HTERT RPE-1 (cell line): ENCODE data around the gene MBNL1.

Source experiments
- in situ Hi-C: fragments of 300-500 bp; cut with MboI; formaldehyde crosslinking; loops from 4 replicates; pipeline ENCODE4 v1.14.3; 2020; ENCODE audit warnings: low sequenced_read_pairs

The MBNL1 gene

GRCh38 chr3:152470095-152470494 lies 201.4 kb downstream of the MBNL1 start:
- in situ Hi-C loops = no loop called here

- in situ Hi-C loops = no loop called here
These were observed 202.2 kb downstream of the MBNL1 start for GRCh38 chr3:152470893-152471292.

GRCh38 chr3:152471814-152472671 lies 203.3 kb downstream of the MBNL1 start:
- in situ Hi-C loops = no loop called here

DNA sequence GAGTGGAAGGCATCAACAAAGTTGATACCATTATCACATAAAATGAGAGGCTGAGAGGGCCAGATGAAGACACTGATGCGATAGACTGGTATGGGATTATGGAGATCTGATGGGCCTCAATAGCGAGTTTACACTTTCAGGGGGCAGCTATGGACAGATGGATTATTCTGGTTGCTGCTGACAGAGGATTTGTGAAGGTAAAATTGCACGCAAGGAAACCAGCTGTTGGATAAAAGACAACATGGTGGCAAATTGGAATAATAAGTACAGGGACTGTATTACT lies 203.9 kb downstream of the MBNL1 start:
- in situ Hi-C loops = no loop called here

DNA sequence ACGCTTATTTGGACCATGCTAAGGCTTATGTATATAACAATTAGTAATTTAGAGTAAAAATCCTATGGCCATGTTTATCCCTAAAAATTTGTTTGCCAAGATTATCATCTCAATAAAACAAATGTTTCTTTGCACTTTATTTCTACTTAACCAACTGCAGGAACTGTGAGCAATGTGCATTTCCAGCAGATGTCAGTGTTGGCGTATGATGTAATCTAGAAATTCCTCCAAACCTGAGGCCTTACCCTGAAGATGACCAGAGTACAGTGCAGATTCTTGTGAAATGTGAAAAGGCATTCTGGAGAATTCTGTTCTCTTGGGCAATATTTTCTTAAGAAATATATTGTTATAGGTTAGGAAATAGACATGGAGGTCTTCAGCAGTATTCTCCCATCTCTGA lies 205.9 kb downstream of the MBNL1 start:
- in situ Hi-C loops = no loop called here

DNA sequence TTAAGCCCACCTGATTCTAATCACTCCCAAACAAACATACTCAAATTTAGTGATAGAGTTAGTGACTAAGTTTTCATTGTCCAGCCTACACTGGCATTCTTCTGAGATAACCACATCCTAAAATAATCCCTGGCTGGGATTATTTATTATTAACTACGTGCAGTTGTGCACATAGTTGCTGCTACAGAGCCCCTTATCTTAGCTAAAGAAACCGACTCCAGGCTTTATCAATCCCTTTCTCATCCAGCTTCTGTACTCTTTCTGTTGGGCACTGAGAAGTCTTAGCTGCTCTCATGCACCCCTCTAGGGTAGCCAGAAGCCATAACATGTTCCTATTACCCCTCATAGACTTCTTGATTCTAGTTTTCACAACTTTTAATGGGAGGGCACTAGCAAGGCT lies 208.7 kb downstream of the MBNL1 start:
- in situ Hi-C loops = no loop called here

- in situ Hi-C loops = no loop called here
These were observed 211.7 kb downstream of the MBNL1 start for GRCh38 chr3:152480282-152480953.

- in situ Hi-C loops = no loop called here
These were observed 217.6 kb downstream of the MBNL1 start for GRCh38 chr3:152486364-152486763.

GRCh38 chr3:152488449-152488848 lies 219.7 kb downstream of the MBNL1 start:
- in situ Hi-C loops = no loop called here

DNA sequence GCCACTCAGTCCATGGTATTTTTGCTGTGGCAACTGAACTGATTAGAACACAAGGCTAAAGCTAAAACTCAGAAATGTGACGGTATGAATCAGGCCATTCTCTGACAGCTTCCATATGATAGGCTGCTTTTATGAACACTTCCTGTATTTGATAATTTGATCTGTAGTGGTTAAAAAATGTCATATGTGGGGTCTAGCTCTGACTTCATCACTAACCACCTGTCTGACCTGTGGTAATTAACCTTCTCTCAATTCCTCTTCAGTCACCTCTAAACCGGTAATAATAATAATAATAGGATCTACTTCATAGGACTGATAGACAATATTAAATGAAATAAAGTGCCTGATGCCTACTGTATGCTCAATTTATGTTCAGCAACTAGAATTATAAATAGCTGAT lies 223.2 kb downstream of the MBNL1 start:
- in situ Hi-C loops = no loop called here

GRCh38 chr3:152496286-152496685 lies 227.6 kb downstream of the MBNL1 start:
- in situ Hi-C loops = no loop called here

DNA sequence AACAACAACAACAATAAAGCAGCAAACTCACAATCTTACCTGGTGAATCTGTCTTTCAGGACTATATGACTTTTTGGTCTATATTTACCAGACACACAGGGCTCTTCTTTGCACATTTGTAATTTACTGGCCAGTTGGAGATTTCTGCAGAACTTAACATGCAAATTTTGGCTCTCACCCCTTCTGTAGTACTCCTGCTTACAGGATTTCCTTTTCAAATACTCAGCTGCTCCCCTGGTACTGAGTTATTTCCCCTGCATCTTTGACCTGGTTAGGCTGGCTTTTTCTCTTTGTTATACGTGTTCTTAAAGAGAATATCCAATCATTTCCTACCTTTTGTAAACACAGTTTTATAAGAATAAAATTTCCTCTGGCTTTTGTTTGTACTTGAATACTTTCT lies 228.0 kb downstream of the MBNL1 start:
- in situ Hi-C loops = no loop called here

DNA sequence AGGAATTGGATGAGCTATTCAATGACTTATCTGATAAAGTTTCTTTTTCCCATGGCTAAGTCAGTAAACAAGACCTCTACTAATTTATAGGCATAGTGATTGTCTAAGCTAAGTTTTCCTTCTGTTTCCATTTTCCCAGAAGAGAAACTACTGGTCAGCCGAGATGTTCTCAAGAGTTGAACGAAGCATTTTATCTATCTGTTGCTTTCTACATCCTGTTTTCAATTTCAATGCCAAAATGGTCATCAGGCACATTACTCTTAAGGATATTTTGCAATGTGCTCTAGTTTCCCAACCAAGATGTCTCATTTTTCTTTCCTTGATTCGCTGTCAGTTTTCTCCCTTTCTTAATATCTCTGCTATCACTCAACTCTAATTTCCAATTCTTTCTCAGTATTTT lies 228.7 kb downstream of the MBNL1 start:
- in situ Hi-C loops = no loop called here

DNA sequence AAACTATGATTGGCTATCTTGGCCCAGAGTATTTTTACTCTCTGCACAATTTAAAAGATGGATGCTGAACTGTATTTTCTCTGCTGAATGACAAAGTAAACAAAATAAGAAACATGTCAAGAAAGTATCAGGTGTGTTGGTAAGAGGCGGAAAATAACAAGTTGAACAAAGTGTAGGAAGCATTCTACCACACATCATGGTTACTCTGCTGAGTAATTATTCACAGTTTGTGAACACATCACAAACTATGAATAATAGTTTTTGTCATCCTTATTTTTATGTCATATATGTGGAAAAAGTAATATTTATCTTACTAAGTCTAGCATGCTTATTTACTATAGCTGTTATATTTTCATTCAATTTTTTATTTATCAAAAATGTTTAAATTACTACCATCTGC lies 229.2 kb downstream of the MBNL1 start:
- in situ Hi-C loops = no loop called here

- in situ Hi-C loops = no loop called here
These were observed 231.2 kb downstream of the MBNL1 start for GRCh38 chr3:152499791-152500385.

DNA sequence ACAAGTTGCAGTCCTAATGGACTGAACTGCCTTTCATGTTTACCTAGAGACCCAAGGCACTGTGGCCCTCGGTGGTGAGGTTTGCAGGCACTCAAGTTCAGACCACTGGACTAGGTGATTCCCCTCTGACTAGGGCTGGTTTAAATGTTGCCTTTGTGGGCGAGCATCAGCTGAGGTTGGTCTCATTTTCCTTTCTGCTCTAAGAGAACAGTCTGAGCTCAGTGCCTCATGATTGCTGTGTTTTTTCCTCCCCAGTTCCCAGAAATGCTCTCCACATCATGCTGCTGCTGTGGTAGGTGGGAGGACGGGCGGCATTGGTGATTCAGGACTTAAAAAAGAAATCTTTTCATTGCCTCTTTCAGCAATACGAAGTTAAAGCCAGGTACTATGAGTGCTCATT lies 237.2 kb downstream of the MBNL1 start:
- in situ Hi-C loops = no loop called here

- in situ Hi-C loops = no loop called here
These were observed 240.0 kb downstream of the MBNL1 start for GRCh38 chr3:152508705-152509104.

DNA sequence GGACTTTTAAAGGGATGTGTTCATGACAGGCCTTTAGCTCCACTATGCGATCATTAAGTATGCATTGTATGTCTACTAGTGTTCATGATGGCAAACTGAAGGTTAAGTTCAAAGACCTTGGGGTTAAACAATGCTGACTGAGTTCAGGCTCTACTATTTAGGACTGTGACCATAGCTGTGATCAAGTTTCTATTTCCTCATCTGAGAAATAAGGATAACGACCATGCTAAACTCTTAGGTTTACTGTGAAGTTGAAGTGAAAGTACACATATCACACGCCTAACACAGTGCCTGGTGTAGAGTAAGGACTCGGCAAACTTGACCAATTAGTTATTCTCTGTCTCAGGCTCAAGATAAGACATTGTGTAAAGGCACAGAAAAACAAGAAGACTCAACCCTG lies 243.2 kb downstream of the MBNL1 start:
- in situ Hi-C loops = no loop called here

- in situ Hi-C loops = no loop called here
These were observed 244.7 kb downstream of the MBNL1 start for GRCh38 chr3:152513301-152513960.
